ENCODE results near the gene LPP. TPM values are rescaled to one million over a fixed set of nuclear protein-coding genes. Genes with fewer than 3 reads are reported as not detected.

LPP gene
- total RNA-seq, 6 experiments from 2014 or later: 84.1 to 121 (median 102) TPM

GRCh38 chr3:188348435-188349244 is 194.7 kb downstream of the LPP start:
- no peaks in the 10 kb centered on the region for H3K27me3 Mint-ChIP-seq (ENCODE audit: insufficient read depth)
- peaks cover 53% of the 10 kb centered on the region for H3K4me1 Mint-ChIP-seq (ENCODE audit: low read depth)
- H3K36me3 Mint-ChIP-seq (ENCODE audit: low read depth): peaks cover 13% of the 10 kb centered on the region
- H3K4me3 Mint-ChIP-seq: peak overlapping the region; percentile 64
- H3K9me3 Mint-ChIP-seq: no peaks in the 10 kb centered on the region
- TF ChIP-seq CTCF (IDR thresholded peaks at IDR 0.05): no peak
- peak overlapping the region; percentile 86 for H3K27ac Mint-ChIP-seq
- DNase-seq: peak; percentile 84

GRCh38 chr3:188349351-188349901 is 195.5 kb downstream of the LPP start:
- Mint-ChIP-seq H3K9me3 (no peaks in the 10 kb centered on the region), H3K4me3 (no peak overlapping the region), H3K27me3 (ENCODE audit: insufficient read depth) (no peaks in the 10 kb centered on the region), H3K27ac (peak overlapping the region; percentile 19; the same call in 1 of the 2 replicates), H3K36me3 (ENCODE audit: low read depth) (peaks cover 13% of the 10 kb centered on the region), H3K4me1 (ENCODE audit: low read depth) (peaks cover 45% of the 10 kb centered on the region)
- peak; percentile 28; the same call in 1 of the 2 replicates for TF ChIP-seq CTCF (IDR thresholded peaks at IDR 0.05)
- DNase-seq: no peak

- peaks cover 13% of the 10 kb centered on the region for H3K36me3 Mint-ChIP-seq (ENCODE audit: low read depth)
- H3K4me3 Mint-ChIP-seq: no peak overlapping the region
- H3K4me1 Mint-ChIP-seq (ENCODE audit: low read depth): peaks cover 40% of the 10 kb centered on the region
- no peak for DNase-seq
- TF ChIP-seq CTCF (IDR thresholded peaks at IDR 0.05): no peak
- 0 out of 2 replicates have a peak overlapping the region, but pooled peaks have one; percentile 19 for H3K27ac Mint-ChIP-seq
- no peaks in the 10 kb centered on the region for H3K27me3 Mint-ChIP-seq (ENCODE audit: insufficient read depth)
- H3K9me3 Mint-ChIP-seq: no peaks in the 10 kb centered on the region
Observed at GRCh38 chr3:188349933-188350332, 196.0 kb downstream of the LPP start.

GRCh38 chr3:188350961-188351360 is 197.0 kb downstream of the LPP start:
- H3K9me3 Mint-ChIP-seq: no peaks in the 10 kb centered on the region
- peaks cover 13% of the 10 kb centered on the region for H3K36me3 Mint-ChIP-seq (ENCODE audit: low read depth)

GRCh38 chr3:188351648-188352047 is 197.7 kb downstream of the LPP start:
- peaks cover 13% of the 10 kb centered on the region for H3K36me3 Mint-ChIP-seq (ENCODE audit: low read depth)
- no peak for TF ChIP-seq CTCF (IDR thresholded peaks at IDR 0.05)
- H3K9me3 Mint-ChIP-seq: no peaks in the 10 kb centered on the region
- H3K27ac Mint-ChIP-seq: no peak overlapping the region
- peaks cover 31% of the 10 kb centered on the region for H3K4me1 Mint-ChIP-seq (ENCODE audit: low read depth)
- no peak overlapping the region for H3K4me3 Mint-ChIP-seq
- DNase-seq: no peak
- no peaks in the 10 kb centered on the region for H3K27me3 Mint-ChIP-seq (ENCODE audit: insufficient read depth)

More at GRCh38 chr3:188350961-188351360, 197.0 kb downstream of the LPP start:
- Mint-ChIP-seq H3K4me3 (no peak overlapping the region), H3K27me3 (ENCODE audit: insufficient read depth) (no peaks in the 10 kb centered on the region), H3K4me1 (ENCODE audit: low read depth) (peaks cover 31% of the 10 kb centered on the region), H3K27ac (no peak overlapping the region)
- DNase-seq: no peak
- no peak for TF ChIP-seq CTCF (IDR thresholded peaks at IDR 0.05)

All from HFFc6 (cell line).